ENCODE measurements around the gene RRP7A.
"Not testable (repeated sequence)": the region's sequence is repeated elsewhere in the genome, so short reads cannot be mapped to it uniquely, and the experiment has no call there.

Gene RRP7A

DNA sequence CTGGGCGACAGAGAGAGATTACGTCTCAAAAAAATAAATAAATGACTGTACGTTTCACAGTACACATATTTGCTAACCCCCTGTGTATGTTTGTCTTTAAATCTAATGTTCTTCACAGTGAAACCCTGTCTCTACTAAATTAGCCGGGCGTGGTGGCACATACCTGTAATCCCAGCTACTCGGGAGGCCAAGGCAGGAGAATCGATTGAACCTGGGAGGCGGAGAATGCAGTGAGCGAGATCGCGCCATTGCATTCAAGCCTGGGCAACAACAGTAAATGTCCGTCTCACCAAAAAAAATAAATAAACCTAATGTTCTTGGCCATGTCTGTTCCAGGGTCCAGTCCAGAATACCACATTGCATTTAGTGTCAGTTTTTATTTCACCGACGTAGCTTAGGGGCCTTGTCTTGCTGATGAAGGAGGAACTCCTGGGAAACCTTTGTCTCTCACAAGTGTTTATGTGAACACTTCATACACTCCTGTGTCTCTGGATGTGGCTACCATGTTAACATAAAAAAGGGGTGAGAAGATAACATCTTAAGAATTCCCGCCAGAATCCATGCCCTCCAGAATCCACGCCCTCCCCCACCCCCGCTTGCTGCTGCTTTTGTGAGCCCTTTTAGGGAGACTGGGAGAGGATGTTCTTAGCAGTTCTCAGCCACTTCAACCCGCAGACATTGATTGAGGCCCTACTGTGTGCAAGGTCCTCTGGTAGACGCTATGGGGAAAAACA lies 29.2 kb upstream of the RRP7A start:
- intact Hi-C loops (cut with micrococcal nuclease) = no loop called here

DNA sequence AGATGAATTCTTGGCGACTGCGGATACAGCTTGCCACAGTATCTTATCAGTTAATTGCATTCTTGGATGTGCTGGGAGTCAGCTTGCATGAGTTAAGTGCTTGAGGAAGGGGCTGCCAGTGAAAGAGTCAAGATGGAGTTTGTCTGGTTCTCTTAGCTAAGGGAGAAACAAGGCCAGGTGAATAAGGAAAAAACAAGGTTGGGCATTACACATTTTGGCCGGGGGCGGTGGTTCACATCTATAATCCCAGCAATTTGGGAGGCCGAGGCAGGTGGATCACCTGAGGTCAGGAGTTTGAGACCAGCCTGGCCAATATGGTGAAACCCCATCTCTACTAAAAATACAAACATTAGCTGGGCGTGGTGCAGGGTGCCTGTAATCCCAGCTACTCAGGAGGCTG lies 28.5 kb upstream of the RRP7A start:
- H3K9me3 Mint-ChIP-seq; H3K4me3 Mint-ChIP-seq; H3K27ac Mint-ChIP-seq; H3K36me3 Mint-ChIP-seq (ENCODE audit: low read depth); H3K4me1 Mint-ChIP-seq (ENCODE audit: low read depth); intact Hi-C loops (cut with micrococcal nuclease): not testable (repeated sequence)
- H3K27me3 Mint-ChIP-seq = peaks cover 38% of the 10 kb centered on the region

More for the DNA sequence above, 29.2 kb upstream of the RRP7A start:
- H3K36me3 Mint-ChIP-seq (ENCODE audit: low read depth) = no peaks in the 10 kb centered on the region
- H3K27ac Mint-ChIP-seq = no peak overlapping the region
- peaks cover 2% of the 10 kb centered on the region for H3K4me1 Mint-ChIP-seq (ENCODE audit: low read depth)
- no peak overlapping the region for H3K4me3 Mint-ChIP-seq
- peaks cover 40% of the 10 kb centered on the region for H3K27me3 Mint-ChIP-seq
- no peaks in the 10 kb centered on the region for H3K9me3 Mint-ChIP-seq

GRCh38 chr22:42547562-42547961 lies 28.0 kb upstream of the RRP7A start:
- no peak overlapping the region for H3K4me3 Mint-ChIP-seq
- H3K27ac Mint-ChIP-seq = no peak overlapping the region
- H3K27me3 Mint-ChIP-seq = peaks cover 35% of the 10 kb centered on the region
- intact Hi-C loops (cut with micrococcal nuclease) = no loop called here
- H3K4me1 Mint-ChIP-seq (ENCODE audit: low read depth) = no peaks in the 10 kb centered on the region
- no peaks in the 10 kb centered on the region for H3K36me3 Mint-ChIP-seq (ENCODE audit: low read depth)
- H3K9me3 Mint-ChIP-seq = no peaks in the 10 kb centered on the region

DNA sequence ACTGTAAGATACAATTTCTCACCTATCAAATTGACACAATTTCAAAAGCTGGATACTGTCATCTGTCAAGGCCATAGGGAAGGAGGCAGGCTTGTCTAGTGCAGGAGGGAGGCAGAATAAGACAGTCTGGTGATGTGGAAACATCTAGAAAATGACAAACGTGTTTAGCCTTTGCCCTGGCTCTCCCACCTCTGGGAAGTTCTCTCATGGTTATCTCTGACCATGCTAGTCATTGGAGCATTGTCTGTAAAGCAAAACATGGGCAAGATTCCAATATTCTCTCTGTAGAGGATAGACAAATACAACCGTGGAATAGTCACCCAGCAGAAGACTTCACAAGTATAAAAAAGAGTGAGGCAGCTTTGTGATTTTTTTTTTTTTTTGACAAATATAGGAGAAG lies 25.1 kb upstream of the RRP7A start:
- Mint-ChIP-seq H3K36me3 (ENCODE audit: low read depth) (no peaks in the 10 kb centered on the region), H3K27me3 (peaks cover 20% of the 10 kb centered on the region), H3K9me3 (no peaks in the 10 kb centered on the region), H3K4me1 (ENCODE audit: low read depth) (no peaks in the 10 kb centered on the region), H3K4me3 (no peak overlapping the region), H3K27ac (no peak overlapping the region)
- intact Hi-C loops (cut with micrococcal nuclease) = no loop called here

GRCh38 chr22:42539236-42539771 lies 19.7 kb upstream of the RRP7A start:
- H3K36me3 Mint-ChIP-seq (ENCODE audit: low read depth); H3K27me3 Mint-ChIP-seq; H3K4me1 Mint-ChIP-seq (ENCODE audit: low read depth); H3K9me3 Mint-ChIP-seq; H3K4me3 Mint-ChIP-seq; intact Hi-C loops (cut with micrococcal nuclease); H3K27ac Mint-ChIP-seq: not testable (repeated sequence)

- H3K9me3 Mint-ChIP-seq; H3K4me3 Mint-ChIP-seq; H3K36me3 Mint-ChIP-seq (ENCODE audit: low read depth); intact Hi-C loops (cut with micrococcal nuclease); H3K27me3 Mint-ChIP-seq: not testable (repeated sequence)
- H3K4me1 Mint-ChIP-seq (ENCODE audit: low read depth) = peaks cover 12% of the 10 kb centered on the region
- H3K27ac Mint-ChIP-seq = peak overlapping the region; percentile 78
Observed at GRCh38 chr22:42537199-42537831, 17.7 kb upstream of the RRP7A start.

DNA sequence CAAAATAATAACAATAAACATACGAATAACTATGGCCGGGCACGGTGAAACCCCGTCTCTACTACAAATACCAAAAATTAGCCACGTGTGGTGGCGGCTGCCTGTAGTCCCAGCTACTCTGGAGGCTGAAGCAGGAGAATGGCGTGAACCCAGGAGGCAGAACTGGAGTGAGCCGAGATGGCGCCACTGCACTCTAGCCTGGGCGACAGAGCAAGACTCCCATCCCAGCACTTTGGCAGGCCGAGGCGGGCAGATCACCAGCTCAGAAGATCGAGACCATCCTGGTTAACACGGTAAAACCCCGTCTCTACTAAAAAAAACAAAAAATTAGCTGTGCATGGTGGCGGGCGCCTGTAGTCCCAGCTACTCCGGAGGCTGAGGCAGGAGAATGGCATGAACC lies 17.0 kb upstream of the RRP7A start:
- H3K4me3 Mint-ChIP-seq; H3K27me3 Mint-ChIP-seq; H3K36me3 Mint-ChIP-seq (ENCODE audit: low read depth); intact Hi-C loops (cut with micrococcal nuclease); H3K9me3 Mint-ChIP-seq: not testable (repeated sequence)
- H3K4me1 Mint-ChIP-seq (ENCODE audit: low read depth) = peaks cover 12% of the 10 kb centered on the region
- H3K27ac Mint-ChIP-seq = peak overlapping the region; percentile 78

GRCh38 chr22:42536166-42536565 lies 16.6 kb upstream of the RRP7A start:
- Mint-ChIP-seq H3K27ac (peak overlapping the region; percentile 78), H3K27me3 (peaks cover 2% of the 10 kb centered on the region), H3K4me1 (ENCODE audit: low read depth) (peaks cover 12% of the 10 kb centered on the region), H3K9me3 (no peaks in the 10 kb centered on the region), H3K36me3 (ENCODE audit: low read depth) (no peaks in the 10 kb centered on the region), H3K4me3 (no peak overlapping the region)
- intact Hi-C loops (cut with micrococcal nuclease) = no loop called here

DNA sequence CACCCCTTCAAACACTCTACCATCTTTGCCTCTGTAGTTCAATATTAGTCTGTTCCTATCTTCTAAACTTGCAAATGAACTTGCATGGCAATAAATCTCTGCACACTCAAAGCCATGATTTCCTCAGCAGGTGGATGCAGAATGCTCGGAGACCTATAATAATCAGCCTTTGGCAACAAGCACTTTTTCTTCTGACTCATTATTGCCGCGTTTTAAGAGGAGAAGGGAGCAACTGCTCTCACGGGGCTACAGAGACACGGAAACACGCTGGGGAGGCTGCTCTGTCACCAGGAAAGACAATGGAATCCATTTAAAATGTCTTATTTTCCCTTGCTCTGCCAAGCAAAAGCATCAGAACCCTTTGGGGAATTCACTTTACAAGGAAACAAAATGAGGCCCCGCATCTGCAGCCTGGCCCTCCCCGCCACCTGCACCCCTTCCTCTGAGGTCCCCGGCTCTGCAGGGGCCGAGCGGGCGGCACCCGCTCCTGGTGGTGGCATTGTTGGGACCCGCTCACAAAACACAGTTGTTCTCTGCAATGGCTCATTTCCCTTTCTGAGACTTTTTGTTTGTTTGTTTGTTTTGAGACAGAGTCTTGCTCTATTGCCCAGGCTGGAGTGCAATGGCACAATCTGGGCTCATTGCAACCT lies 15.6 kb upstream of the RRP7A start:
- H3K27me3 Mint-ChIP-seq; intact Hi-C loops (cut with micrococcal nuclease); H3K9me3 Mint-ChIP-seq; H3K36me3 Mint-ChIP-seq (ENCODE audit: low read depth); H3K27ac Mint-ChIP-seq; H3K4me3 Mint-ChIP-seq: not testable (repeated sequence)
- H3K4me1 Mint-ChIP-seq (ENCODE audit: low read depth) = peaks cover 14% of the 10 kb centered on the region

- Mint-ChIP-seq H3K9me3 (no peaks in the 10 kb centered on the region), H3K4me3 (peak overlapping the region; percentile 15)
Observed at GRCh38 chr22:42533638-42533977, 14.0 kb upstream of the RRP7A start.

GRCh38 chr22:42531401-42532084 lies 11.9 kb upstream of the RRP7A start:
- intact Hi-C loops (cut with micrococcal nuclease); H3K9me3 Mint-ChIP-seq; H3K4me3 Mint-ChIP-seq; H3K36me3 Mint-ChIP-seq (ENCODE audit: low read depth); H3K27ac Mint-ChIP-seq; H3K27me3 Mint-ChIP-seq: not testable (repeated sequence)
- peaks cover 13% of the 10 kb centered on the region for H3K4me1 Mint-ChIP-seq (ENCODE audit: low read depth)

More at GRCh38 chr22:42533638-42533977, 14.0 kb upstream of the RRP7A start:
- peaks cover 2% of the 10 kb centered on the region for H3K27me3 Mint-ChIP-seq
- H3K27ac Mint-ChIP-seq = no peak overlapping the region
- intact Hi-C loops (cut with micrococcal nuclease) = no loop called here
- peaks cover 18% of the 10 kb centered on the region for H3K4me1 Mint-ChIP-seq (ENCODE audit: low read depth)
- H3K36me3 Mint-ChIP-seq (ENCODE audit: low read depth) = no peaks in the 10 kb centered on the region

- H3K36me3 Mint-ChIP-seq (ENCODE audit: low read depth); H3K4me3 Mint-ChIP-seq; intact Hi-C loops (cut with micrococcal nuclease); H3K27ac Mint-ChIP-seq; H3K27me3 Mint-ChIP-seq; H3K9me3 Mint-ChIP-seq: not testable (repeated sequence)
- peaks cover 13% of the 10 kb centered on the region for H3K4me1 Mint-ChIP-seq (ENCODE audit: low read depth)
Observed at GRCh38 chr22:42529435-42529834, 9.8 kb upstream of the RRP7A start.

- H3K27ac Mint-ChIP-seq = no peak overlapping the region
Observed at GRCh38 chr22:42528591-42529307, 9.2 kb upstream of the RRP7A start.

More at GRCh38 chr22:42528591-42529307, 9.2 kb upstream of the RRP7A start:
- intact Hi-C loops (cut with micrococcal nuclease) = no loop called here
- Mint-ChIP-seq H3K36me3 (ENCODE audit: low read depth) (no peaks in the 10 kb centered on the region), H3K4me3 (no peak overlapping the region), H3K27me3 (peaks cover 6% of the 10 kb centered on the region), H3K9me3 (no peaks in the 10 kb centered on the region), H3K4me1 (ENCODE audit: low read depth) (peaks cover 13% of the 10 kb centered on the region)
